Spleen (tissue), 7 donors: ENCODE measurements around the gene LIMK1.

Experiments
- CTCF ChIP-seq, 11 experiments: fragments of 200-600 bp in 7 of 11; fragments of 450-650 bp in 4 of 11; sonication (generic) in 4 of 11; IDR thresholded peaks in 8 of 11; conservative IDR thresholded peaks in 3 of 11; 1 replicate in 7 of 11; 2 replicates in 4 of 11; pipeline versions ENCODE4 v1.4.0 to v1.8.0; 2016 to 2021; ENCODE audit warnings: antibody characterized with exemption in 11 of 11, inconsistent platforms in 4 of 11, mild to moderate bottlenecking in 1 of 11
- POLR2A ChIP-seq, 3 donors: fragments of 450-650 bp; IDR thresholded peaks; one replicate each; pipeline ENCODE4 v1.5.1; 2017; ENCODE audit warnings: antibody characterized with exemption in 3 of 3, mild to moderate bottlenecking in 1 of 3
- POLR2AphosphoS5 ChIP-seq, 3 donors: sonication (generic); formaldehyde crosslinking; IDR thresholded peaks; one replicate each; pipeline ENCODE4 v1.5.1; 2017; ENCODE audit warnings: antibody characterized with exemption in 3 of 3
- donor health status: DM: no; HTN: no; CAD: no; lungs with moderate emphysema.
- donor health status: DM: no; HTN: no; CAD: no.
- donor health status: DM: no; HTN: no; CAD: no.

GRCh38 chr7:74069086-74069541, 14.5 kb upstream of the LIMK1 start:
- TF ChIP-seq CTCF (IDR thresholded peaks at IDR 0.05 in 8 of 11, conservative IDR thresholded peaks at IDR 0.05 in 3 of 11) (no peak), POLR2A (IDR thresholded peaks at IDR 0.05) (no peak), POLR2AphosphoS5 (IDR thresholded peaks at IDR 0.05) (no peak)
